Liver (tissue), 9 donors: ENCODE measurements around the gene CAMKK1. TPM values are rescaled to one million over a fixed set of nuclear protein-coding genes. Genes with fewer than 3 reads are reported as not detected.

Experiments used
- DNase-seq: peaks from one replicate; pipeline ENCODE4 v3.0.0-alpha.2; 2017; ENCODE audit warnings: low spot score
- H3K27ac ChIP-seq, 2 donors: one replicate each; pipeline ENCODE4 v1.7.0; 2013; ENCODE audit warnings: inconsistent platforms in 2 of 2, low read length in 2 of 2, control low read depth in 1 of 2, low read depth in 1 of 2, mild to moderate bottlenecking in 1 of 2
- H3K27me3 ChIP-seq, 4 donors: one replicate each; pipeline versions ENCODE4 v1.6.1 to v1.7.0; 2013; ENCODE audit warnings: low read length in 3 of 4, inconsistent platforms in 1 of 4, mild to moderate bottlenecking in 1 of 4, moderate library complexity in 1 of 4; ENCODE audit not compliant: control insufficient read depth in 4 of 4, insufficient read depth in 4 of 4
- H3K36me3 ChIP-seq, 4 donors: one replicate each; pipeline versions ENCODE4 v1.6.1 to v1.7.0; 2013; ENCODE audit warnings: low read length in 3 of 4, mild to moderate bottlenecking in 3 of 4, low read depth in 1 of 4, moderate library complexity in 1 of 4; ENCODE audit not compliant: control insufficient read depth in 4 of 4, insufficient read depth in 3 of 4
- H3K4me1 ChIP-seq, 4 donors: one replicate each; pipeline versions ENCODE4 v1.6.1 to v1.7.0; 2013; ENCODE audit warnings: low read length in 3 of 4, mild to moderate bottlenecking in 3 of 4, moderate library complexity in 1 of 4; ENCODE audit not compliant: control insufficient read depth in 4 of 4, insufficient read depth in 4 of 4
- H3K4me3 ChIP-seq, 3 donors: one replicate each; pipeline versions ENCODE4 v1.6.1 to v1.7.0; 2013; ENCODE audit warnings: low read length in 3 of 3, control low read depth in 1 of 3, low read depth in 1 of 3, mild to moderate bottlenecking in 1 of 3
- H3K9ac ChIP-seq, 2 donors: one replicate each; pipeline ENCODE4 v1.7.0; 2013; ENCODE audit warnings: low read length in 2 of 2, mild to moderate bottlenecking in 2 of 2, moderate library complexity in 2 of 2, control low read depth in 1 of 2, low read depth in 1 of 2
- H3K9me3 ChIP-seq, 4 donors: one replicate each; pipeline versions ENCODE4 v1.6.1 to v1.7.0; 2013; ENCODE audit warnings: low read length in 3 of 4; ENCODE audit not compliant: control insufficient read depth in 4 of 4
- EGR1 ChIP-seq, 2 donors: IDR thresholded peaks; 2 replicates each; pipeline ENCODE4 v1.6.1; 2016 to 2018; ENCODE audit warnings: antibody characterized with exemption in 2 of 2, low read depth in 2 of 2
- FOXA1 ChIP-seq: IDR thresholded peaks from 2 replicates; pipeline ENCODE4 v1.6.1; 2016; ENCODE audit warnings: antibody characterized with exemption
- FOXA2 ChIP-seq: IDR thresholded peaks from 2 replicates; pipeline ENCODE4 v1.6.1; 2016; ENCODE audit warnings: antibody characterized with exemption
- HNF4A ChIP-seq, 2 donors: conservative IDR thresholded peaks; 2 replicates each; pipeline ENCODE4 v1.6.1; 2016; ENCODE audit warnings: antibody characterized with exemption in 2 of 2, mild to moderate bottlenecking in 2 of 2
- HNF4G ChIP-seq: IDR thresholded peaks from 2 replicates; pipeline ENCODE4 v1.6.1; 2016; ENCODE audit warnings: antibody characterized with exemption
- JUND ChIP-seq, 2 donors: IDR thresholded peaks; 2 replicates each; pipeline ENCODE4 v1.6.1; 2016; ENCODE audit warnings: antibody characterized with exemption in 2 of 2
- NR2F2 ChIP-seq: IDR thresholded peaks from 2 replicates; pipeline ENCODE4 v1.6.1; 2016; ENCODE audit warnings: antibody characterized with exemption
- RXRA ChIP-seq, 2 donors: IDR thresholded peaks; 2 replicates each; pipeline ENCODE4 v1.6.1; 2017 to 2018; ENCODE audit warnings: antibody characterized with exemption in 2 of 2, mild to moderate bottlenecking in 1 of 2
- SP1 ChIP-seq: IDR thresholded peaks from 2 replicates; pipeline ENCODE4 v1.6.1; 2018; ENCODE audit warnings: antibody characterized with exemption, mild to moderate bottlenecking
- TAF1 ChIP-seq: conservative IDR thresholded peaks from 2 replicates; pipeline ENCODE4 v1.6.1; 2016; ENCODE audit warnings: antibody characterized with exemption, mild to moderate bottlenecking
- WGBS: extraction: QIAGEN DNeasy Blood & Tissue Kit; methylation state at CpG from one replicate; pipeline ENCODE4 v1.1.7; 2013; 5-methylcytosine and 5-hydroxymethylcytosine counted together
- polyA plus RNA-seq, 2 donors: library from polyadenylated mRNA; stranded (reverse) in 1 of 2; unstranded in 1 of 2; fragments of 200-250 nt in 1 of 2; fragments of >200 nt in 1 of 2; fragmentation: Nextera tagmentation in 1 of 2; extraction: Ambion mirVana in 1 of 2; gene quantifications; one replicate each; pipeline versions ENCODE4 v1.2.1 to v1.2.3, GENCODE V29; 2013 to 2015
- total RNA-seq, 2 donors: library from RNA; depleted of rRNA; stranded (reverse); fragments of >200 nt; gene quantifications; one replicate each; pipeline ENCODE4 v1.2.3, GENCODE V29; 2014
- TF ChIP-seq, protein P1 (sequence below): IDR thresholded peaks from 2 replicates; pipeline ENCODE4 v1.6.1; 2016; ENCODE audit warnings: antibody characterized with exemption
- TF ChIP-seq, protein P2 (sequence below): IDR thresholded peaks from 2 replicates; pipeline ENCODE4 v1.6.1; 2016; ENCODE audit warnings: antibody characterized with exemption
- TF ChIP-seq, protein P3 (sequence below): IDR thresholded peaks from 2 replicates; pipeline ENCODE4 v1.6.1; 2016; ENCODE audit warnings: antibody characterized with exemption, mild to moderate bottlenecking
- TF ChIP-seq, protein P4 (sequence below): IDR thresholded peaks from 2 replicates; pipeline ENCODE4 v1.6.1; 2016; ENCODE audit warnings: antibody characterized with exemption
- donor health status: healthy.
- donor health status: healthy.
- donor health status: healthy.
- donor health status: healthy.
- donor health status: healthy.

CAMKK1 gene
- total and polyA plus RNA-seq, 4 donors, result 0.24 to 0.67 (median 0.50) TPM

DNA sequence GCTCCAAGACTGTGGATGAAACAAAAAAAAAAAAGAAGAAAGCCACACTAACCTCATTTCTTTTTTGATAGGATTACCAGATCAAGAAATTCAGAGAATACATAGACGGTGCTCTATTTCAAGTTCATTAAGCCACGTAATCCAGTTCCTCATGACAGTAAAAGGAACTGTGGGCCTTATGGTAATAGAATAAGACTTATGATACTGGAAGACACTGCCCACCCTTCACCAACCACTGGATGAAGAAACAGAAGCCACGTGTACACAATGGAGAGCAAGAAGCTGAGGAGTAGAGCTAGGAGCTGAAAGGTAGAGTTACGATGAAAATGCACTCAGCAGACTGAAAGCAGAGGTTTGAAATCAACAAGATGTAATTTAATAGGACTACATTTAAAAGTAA, 58.0 kb downstream of the CAMKK1 start:
- TF ChIP-seq, protein P1, sequence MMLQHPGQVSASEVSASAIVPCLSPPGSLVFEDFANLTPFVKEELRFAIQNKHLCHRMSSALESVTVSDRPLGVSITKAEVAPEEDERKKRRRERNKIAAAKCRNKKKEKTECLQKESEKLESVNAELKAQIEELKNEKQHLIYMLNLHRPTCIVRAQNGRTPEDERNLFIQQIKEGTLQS, result no peak
- no peak for TF ChIP-seq FOXA1
- H3K9ac ChIP-seq, result no peak overlapping the region

DNA sequence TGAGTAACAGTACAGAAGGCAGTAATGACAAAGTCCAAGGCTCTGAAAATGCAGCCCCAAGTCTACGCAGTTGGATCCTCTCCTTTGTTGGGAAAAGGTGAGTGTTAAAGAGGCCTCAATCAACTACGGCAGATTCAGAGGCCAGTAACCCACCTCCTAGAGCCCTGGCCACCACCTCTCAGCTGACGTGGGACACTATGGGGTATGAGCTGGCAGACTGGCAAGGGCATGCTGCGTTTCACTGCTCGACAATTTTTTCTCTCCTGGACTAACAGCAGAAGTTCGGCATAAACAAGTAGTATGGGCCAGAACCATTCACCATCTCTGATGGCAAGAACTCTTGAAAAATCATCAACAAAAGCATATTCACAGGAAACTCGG, 64.0 kb downstream of the CAMKK1 start:
- no peak for DNase-seq
- Histone ChIP-seq H3K9ac (no peak overlapping the region), H3K9me3 (no peaks in the 10 kb centered on the region), H3K4me1 (no peaks in the 10 kb centered on the region), H3K27me3 (no peaks in the 10 kb centered on the region), H3K36me3 (peaks cover 9 to 39% (median 35%) of the 10 kb centered on the region in 4 donors), H3K4me3 (no peak overlapping the region), H3K27ac (no peak overlapping the region)
- 90% methylated on average over 7 of the region's 7 CpGs for WGBS
- TF ChIP-seq JUND (IDR thresholded peaks at IDR 0.05) (no peak), HNF4A (conservative IDR thresholded peaks at IDR 0.05) (no peak), EGR1 (IDR thresholded peaks at IDR 0.05; ENCODE audit: low read depth in 2 of 2) (no peak), FOXA1 (no peak), HNF4G (no peak), RXRA (IDR thresholded peaks at IDR 0.05) (no peak), FOXA2 (no peak), SP1 (no peak), TAF1 (no peak), NR2F2 (no peak)
- TF ChIP-seq, protein P2, sequence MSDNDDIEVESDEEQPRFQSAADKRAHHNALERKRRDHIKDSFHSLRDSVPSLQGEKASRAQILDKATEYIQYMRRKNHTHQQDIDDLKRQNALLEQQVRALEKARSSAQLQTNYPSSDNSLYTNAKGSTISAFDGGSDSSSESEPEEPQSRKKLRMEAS, result no peak
- TF ChIP-seq, protein P1, result no peak
- TF ChIP-seq, protein P3, sequence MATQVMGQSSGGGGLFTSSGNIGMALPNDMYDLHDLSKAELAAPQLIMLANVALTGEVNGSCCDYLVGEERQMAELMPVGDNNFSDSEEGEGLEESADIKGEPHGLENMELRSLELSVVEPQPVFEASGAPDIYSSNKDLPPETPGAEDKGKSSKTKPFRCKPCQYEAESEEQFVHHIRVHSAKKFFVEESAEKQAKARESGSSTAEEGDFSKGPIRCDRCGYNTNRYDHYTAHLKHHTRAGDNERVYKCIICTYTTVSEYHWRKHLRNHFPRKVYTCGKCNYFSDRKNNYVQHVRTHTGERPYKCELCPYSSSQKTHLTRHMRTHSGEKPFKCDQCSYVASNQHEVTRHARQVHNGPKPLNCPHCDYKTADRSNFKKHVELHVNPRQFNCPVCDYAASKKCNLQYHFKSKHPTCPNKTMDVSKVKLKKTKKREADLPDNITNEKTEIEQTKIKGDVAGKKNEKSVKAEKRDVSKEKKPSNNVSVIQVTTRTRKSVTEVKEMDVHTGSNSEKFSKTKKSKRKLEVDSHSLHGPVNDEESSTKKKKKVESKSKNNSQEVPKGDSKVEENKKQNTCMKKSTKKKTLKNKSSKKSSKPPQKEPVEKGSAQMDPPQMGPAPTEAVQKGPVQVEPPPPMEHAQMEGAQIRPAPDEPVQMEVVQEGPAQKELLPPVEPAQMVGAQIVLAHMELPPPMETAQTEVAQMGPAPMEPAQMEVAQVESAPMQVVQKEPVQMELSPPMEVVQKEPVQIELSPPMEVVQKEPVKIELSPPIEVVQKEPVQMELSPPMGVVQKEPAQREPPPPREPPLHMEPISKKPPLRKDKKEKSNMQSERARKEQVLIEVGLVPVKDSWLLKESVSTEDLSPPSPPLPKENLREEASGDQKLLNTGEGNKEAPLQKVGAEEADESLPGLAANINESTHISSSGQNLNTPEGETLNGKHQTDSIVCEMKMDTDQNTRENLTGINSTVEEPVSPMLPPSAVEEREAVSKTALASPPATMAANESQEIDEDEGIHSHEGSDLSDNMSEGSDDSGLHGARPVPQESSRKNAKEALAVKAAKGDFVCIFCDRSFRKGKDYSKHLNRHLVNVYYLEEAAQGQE, result no peak
- TF ChIP-seq, protein P4, sequence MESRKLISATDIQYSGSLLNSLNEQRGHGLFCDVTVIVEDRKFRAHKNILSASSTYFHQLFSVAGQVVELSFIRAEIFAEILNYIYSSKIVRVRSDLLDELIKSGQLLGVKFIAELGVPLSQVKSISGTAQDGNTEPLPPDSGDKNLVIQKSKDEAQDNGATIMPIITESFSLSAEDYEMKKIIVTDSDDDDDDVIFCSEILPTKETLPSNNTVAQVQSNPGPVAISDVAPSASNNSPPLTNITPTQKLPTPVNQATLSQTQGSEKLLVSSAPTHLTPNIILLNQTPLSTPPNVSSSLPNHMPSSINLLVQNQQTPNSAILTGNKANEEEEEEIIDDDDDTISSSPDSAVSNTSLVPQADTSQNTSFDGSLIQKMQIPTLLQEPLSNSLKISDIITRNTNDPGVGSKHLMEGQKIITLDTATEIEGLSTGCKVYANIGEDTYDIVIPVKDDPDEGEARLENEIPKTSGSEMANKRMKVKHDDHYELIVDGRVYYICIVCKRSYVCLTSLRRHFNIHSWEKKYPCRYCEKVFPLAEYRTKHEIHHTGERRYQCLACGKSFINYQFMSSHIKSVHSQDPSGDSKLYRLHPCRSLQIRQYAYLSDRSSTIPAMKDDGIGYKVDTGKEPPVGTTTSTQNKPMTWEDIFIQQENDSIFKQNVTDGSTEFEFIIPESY, result no peak

More for the DNA sequence above, 58.0 kb downstream of the CAMKK1 start:
- Histone ChIP-seq H3K27me3 (no peaks in the 10 kb centered on the region), H3K9me3 (no peaks in the 10 kb centered on the region), H3K4me1 (peaks cover 0 to 5% (median 0%) of the 10 kb centered on the region in 4 donors), H3K27ac (no peak overlapping the region), H3K36me3 (peaks cover 6 to 37% (median 17%) of the 10 kb centered on the region in 4 donors), H3K4me3 (no peak overlapping the region)
- WGBS, result 91% methylated on average over 4 of the region's 4 CpGs
- DNase-seq, result no peak
